ENCODE data around the gene ATP8A1.

GRCh38 chr4:42610941-42611340 lies 46.0 kb downstream of the ATP8A1 start:
- TF ChIP-seq, protein P1, sequence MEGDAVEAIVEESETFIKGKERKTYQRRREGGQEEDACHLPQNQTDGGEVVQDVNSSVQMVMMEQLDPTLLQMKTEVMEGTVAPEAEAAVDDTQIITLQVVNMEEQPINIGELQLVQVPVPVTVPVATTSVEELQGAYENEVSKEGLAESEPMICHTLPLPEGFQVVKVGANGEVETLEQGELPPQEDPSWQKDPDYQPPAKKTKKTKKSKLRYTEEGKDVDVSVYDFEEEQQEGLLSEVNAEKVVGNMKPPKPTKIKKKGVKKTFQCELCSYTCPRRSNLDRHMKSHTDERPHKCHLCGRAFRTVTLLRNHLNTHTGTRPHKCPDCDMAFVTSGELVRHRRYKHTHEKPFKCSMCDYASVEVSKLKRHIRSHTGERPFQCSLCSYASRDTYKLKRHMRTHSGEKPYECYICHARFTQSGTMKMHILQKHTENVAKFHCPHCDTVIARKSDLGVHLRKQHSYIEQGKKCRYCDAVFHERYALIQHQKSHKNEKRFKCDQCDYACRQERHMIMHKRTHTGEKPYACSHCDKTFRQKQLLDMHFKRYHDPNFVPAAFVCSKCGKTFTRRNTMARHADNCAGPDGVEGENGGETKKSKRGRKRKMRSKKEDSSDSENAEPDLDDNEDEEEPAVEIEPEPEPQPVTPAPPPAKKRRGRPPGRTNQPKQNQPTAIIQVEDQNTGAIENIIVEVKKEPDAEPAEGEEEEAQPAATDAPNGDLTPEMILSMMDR (IDR thresholded peaks at IDR 0.05; ENCODE audit: low read depth, low read length, missing input control), result no peak
- no peak for TF ChIP-seq GABPA (IDR thresholded peaks at IDR 0.05 in 1 of 2, conservative IDR thresholded peaks at IDR 0.05 in 1 of 2)
- TF ChIP-seq SP1 (IDR thresholded peaks at IDR 0.05), result no peak
- TF ChIP-seq REST (IDR thresholded peaks at IDR 0.05), result no peak
- TF ChIP-seq, protein P2, sequence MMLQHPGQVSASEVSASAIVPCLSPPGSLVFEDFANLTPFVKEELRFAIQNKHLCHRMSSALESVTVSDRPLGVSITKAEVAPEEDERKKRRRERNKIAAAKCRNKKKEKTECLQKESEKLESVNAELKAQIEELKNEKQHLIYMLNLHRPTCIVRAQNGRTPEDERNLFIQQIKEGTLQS (IDR thresholded peaks at IDR 0.05), result no peak
- no peak for TF ChIP-seq FOXA1 (IDR thresholded peaks at IDR 0.05)
- TF ChIP-seq, protein P3, sequence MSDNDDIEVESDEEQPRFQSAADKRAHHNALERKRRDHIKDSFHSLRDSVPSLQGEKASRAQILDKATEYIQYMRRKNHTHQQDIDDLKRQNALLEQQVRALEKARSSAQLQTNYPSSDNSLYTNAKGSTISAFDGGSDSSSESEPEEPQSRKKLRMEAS (IDR thresholded peaks at IDR 0.05), result no peak
- TF ChIP-seq RAD21 (IDR thresholded peaks at IDR 0.05), result no peak
- TF ChIP-seq, protein P4, sequence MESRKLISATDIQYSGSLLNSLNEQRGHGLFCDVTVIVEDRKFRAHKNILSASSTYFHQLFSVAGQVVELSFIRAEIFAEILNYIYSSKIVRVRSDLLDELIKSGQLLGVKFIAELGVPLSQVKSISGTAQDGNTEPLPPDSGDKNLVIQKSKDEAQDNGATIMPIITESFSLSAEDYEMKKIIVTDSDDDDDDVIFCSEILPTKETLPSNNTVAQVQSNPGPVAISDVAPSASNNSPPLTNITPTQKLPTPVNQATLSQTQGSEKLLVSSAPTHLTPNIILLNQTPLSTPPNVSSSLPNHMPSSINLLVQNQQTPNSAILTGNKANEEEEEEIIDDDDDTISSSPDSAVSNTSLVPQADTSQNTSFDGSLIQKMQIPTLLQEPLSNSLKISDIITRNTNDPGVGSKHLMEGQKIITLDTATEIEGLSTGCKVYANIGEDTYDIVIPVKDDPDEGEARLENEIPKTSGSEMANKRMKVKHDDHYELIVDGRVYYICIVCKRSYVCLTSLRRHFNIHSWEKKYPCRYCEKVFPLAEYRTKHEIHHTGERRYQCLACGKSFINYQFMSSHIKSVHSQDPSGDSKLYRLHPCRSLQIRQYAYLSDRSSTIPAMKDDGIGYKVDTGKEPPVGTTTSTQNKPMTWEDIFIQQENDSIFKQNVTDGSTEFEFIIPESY (IDR thresholded peaks at IDR 0.05), result no peak
- no peak for TF ChIP-seq TAF1 (conservative IDR thresholded peaks at IDR 0.05)
- TF ChIP-seq YY1 (IDR thresholded peaks at IDR 0.05), result no peak
